ENCODE data around the gene USP17L29. TPM values are rescaled to one million over a fixed set of nuclear protein-coding genes. Genes with fewer than 3 reads are reported as not detected.

USP17L29 gene, protein sequence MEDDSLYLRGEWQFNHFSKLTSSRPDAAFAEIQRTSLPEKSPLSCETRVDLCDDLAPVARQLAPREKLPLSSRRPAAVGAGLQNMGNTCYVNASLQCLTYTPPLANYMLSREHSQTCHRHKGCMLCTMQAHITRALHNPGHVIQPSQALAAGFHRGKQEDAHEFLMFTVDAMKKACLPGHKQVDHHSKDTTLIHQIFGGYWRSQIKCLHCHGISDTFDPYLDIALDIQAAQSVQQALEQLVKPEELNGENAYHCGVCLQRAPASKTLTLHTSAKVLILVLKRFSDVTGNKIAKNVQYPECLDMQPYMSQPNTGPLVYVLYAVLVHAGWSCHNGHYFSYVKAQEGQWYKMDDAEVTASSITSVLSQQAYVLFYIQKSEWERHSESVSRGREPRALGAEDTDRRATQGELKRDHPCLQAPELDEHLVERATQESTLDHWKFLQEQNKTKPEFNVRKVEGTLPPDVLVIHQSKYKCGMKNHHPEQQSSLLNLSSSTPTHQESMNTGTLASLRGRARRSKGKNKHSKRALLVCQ
- total RNA-seq, result not detected in 2 replicates

DNA sequence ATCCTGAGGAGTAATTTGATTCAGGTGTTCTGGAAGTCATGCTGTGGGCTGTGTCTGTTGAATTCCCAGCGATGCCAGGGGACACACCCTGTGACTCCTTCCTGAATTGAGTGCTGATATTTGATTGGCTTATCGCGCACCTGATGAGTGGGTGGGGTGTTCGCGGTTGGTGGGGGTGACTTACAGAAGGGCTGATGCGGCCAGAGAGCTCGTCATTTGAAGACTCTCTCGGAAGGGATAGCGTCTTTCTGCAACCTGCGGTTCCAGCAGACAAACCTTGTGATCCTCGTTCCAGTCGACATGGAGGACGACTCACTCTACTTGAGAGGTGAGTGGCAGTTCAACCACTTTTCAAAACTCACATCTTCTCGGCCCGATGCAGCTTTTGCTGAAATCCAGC, at the start of gene USP17L29:
TSS of gene USP17L29 (plus strand) at position 301 of the 400 bp plus-strand sequence. CDS start at position 301, 0 bp downstream.

DNA sequence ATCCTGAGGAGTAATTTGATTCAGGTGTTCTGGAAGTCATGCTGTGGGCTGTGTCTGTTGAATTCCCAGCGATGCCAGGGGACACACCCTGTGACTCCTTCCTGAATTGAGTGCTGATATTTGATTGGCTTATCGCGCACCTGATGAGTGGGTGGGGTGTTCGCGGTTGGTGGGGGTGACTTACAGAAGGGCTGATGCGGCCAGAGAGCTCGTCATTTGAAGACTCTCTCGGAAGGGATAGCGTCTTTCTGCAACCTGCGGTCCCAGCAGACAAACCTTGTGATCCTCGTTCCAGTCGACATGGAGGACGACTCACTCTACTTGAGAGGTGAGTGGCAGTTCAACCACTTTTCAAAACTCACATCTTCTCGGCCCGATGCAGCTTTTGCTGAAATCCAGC, 28.6 kb upstream of the USP17L29 start, which contains the start of gene USP17L24:
TSS of gene USP17L24 (plus strand) at position 301 of the 400 bp plus-strand sequence. CDS start at position 301, 0 bp downstream.

GRCh38 chr4:9329611-9330010, 23.8 kb upstream of the USP17L29 start, which contains the start of gene USP17L25:
Gene USP17L25 (plus strand): TSS chr4:9329911. CDS start chr4:9329911, 0 bp downstream.

DNA sequence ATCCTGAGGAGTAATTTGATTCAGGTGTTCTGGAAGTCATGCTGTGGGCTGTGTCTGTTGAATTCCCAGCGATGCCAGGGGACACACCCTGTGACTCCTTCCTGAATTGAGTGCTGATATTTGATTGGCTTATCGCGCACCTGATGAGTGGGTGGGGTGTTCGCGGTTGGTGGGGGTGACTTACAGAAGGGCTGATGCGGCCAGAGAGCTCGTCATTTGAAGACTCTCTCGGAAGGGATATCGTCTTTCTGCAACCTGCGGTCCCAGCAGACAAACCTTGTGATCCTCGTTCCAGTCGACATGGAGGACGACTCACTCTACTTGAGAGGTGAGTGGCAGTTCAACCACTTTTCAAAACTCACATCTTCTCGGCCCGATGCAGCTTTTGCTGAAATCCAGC, 19.1 kb upstream of the USP17L29 start, which contains the start of gene USP17L26:
TSS of gene USP17L26 (plus strand) at position 301 of the 400 bp plus-strand sequence. CDS start at position 301, 0 bp downstream.

DNA sequence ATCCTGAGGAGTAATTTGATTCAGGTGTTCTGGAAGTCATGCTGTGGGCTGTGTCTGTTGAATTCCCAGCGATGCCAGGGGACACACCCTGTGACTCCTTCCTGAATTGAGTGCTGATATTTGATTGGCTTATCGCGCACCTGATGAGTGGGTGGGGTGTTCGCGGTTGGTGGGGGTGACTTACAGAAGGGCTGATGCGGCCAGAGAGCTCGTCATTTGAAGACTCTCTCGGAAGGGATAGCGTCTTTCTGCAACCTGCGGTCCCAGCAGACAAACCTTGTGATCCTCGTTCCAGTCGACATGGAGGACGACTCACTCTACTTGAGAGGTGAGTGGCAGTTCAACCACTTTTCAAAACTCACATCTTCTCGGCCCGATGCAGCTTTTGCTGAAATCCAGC, 14.3 kb upstream of the USP17L29 start, which contains the start of gene USP17L5:
TSS of gene USP17L5 (plus strand) at position 301 of the 400 bp plus-strand sequence. CDS start at position 301, 0 bp downstream.

DNA sequence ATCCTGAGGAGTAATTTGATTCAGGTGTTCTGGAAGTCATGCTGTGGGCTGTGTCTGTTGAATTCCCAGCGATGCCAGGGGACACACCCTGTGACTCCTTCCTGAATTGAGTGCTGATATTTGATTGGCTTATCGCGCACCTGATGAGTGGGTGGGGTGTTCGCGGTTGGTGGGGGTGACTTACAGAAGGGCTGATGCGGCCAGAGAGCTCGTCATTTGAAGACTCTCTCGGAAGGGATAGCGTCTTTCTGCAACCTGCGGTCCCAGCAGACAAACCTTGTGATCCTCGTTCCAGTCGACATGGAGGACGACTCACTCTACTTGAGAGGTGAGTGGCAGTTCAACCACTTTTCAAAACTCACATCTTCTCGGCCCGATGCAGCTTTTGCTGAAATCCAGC, 9.6 kb upstream of the USP17L29 start, which contains the start of gene USP17L27:
TSS of gene USP17L27 (plus strand) at position 301 of the 400 bp plus-strand sequence. CDS start at position 301, 0 bp downstream.

DNA sequence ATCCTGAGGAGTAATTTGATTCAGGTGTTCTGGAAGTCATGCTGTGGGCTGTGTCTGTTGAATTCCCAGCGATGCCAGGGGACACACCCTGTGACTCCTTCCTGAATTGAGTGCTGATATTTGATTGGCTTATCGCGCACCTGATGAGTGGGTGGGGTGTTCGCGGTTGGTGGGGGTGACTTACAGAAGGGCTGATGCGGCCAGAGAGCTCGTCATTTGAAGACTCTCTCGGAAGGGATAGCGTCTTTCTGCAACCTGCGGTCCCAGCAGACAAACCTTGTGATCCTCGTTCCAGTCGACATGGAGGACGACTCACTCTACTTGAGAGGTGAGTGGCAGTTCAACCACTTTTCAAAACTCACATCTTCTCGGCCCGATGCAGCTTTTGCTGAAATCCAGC, 4.8 kb upstream of the USP17L29 start, which contains the start of gene USP17L28:
TSS of gene USP17L28 (plus strand) at position 301 of the 400 bp plus-strand sequence. CDS start at position 301, 0 bp downstream.

DNA sequence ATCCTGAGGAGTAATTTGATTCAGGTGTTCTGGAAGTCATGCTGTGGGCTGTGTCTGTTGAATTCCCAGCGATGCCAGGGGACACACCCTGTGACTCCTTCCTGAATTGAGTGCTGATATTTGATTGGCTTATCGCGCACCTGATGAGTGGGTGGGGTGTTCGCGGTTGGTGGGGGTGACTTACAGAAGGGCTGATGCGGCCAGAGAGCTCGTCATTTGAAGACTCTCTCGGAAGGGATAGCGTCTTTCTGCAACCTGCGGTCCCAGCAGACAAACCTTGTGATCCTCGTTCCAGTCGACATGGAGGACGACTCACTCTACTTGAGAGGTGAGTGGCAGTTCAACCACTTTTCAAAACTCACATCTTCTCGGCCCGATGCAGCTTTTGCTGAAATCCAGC, 9.4 kb downstream of the USP17L29 start, which contains the start of gene USP17L30:
TSS of gene USP17L30 (plus strand) at position 301 of the 400 bp plus-strand sequence. CDS start at position 301, 0 bp downstream.

Other genes with a start within 250 kb of the USP17L29 start
- not detected in 2 replicates for gene FAM90A26, start 183.2 kb upstream of the USP17L29 start, total RNA-seq
- not detected in 2 replicates for gene USP17L10, start 143.0 kb upstream of the USP17L29 start, total RNA-seq
- not detected in 2 replicates for gene USP17L11, start 138.2 kb upstream of the USP17L29 start, total RNA-seq
- gene USP17L12, start 133.5 kb upstream of the USP17L29 start, total RNA-seq, result not detected in 2 replicates
- gene USP17L13, start 128.7 kb upstream of the USP17L29 start, total RNA-seq, result not detected in 2 replicates
- gene USP17L15, start 119.3 kb upstream of the USP17L29 start, total RNA-seq, result not detected in 2 replicates
- gene USP17L17, start 109.8 kb upstream of the USP17L29 start, total RNA-seq, result not detected in 2 replicates
- gene USP17L18, start 105.0 kb upstream of the USP17L29 start, total RNA-seq, result not detected in 2 replicates
- not detected in 2 replicates for gene USP17L19, start 100.3 kb upstream of the USP17L29 start, total RNA-seq
- not detected in 2 replicates for gene USP17L20, start 95.5 kb upstream of the USP17L29 start, total RNA-seq
- not detected in 2 replicates for gene USP17L21, start 90.8 kb upstream of the USP17L29 start, total RNA-seq
- gene USP17L22, start 86.0 kb upstream of the USP17L29 start, total RNA-seq, result not detected in 2 replicates
- not detected in 2 replicates for gene USP17L24, start 28.5 kb upstream of the USP17L29 start, total RNA-seq
- gene USP17L25, start 23.7 kb upstream of the USP17L29 start, total RNA-seq, result not detected in 2 replicates
- not detected in 2 replicates for gene USP17L26, start 19.0 kb upstream of the USP17L29 start, total RNA-seq
- not detected in 2 replicates for gene USP17L5, start 14.2 kb upstream of the USP17L29 start, total RNA-seq
- not detected in 2 replicates for gene USP17L27, start 9.5 kb upstream of the USP17L29 start, total RNA-seq
- not detected in 2 replicates for gene USP17L28, start 4.7 kb upstream of the USP17L29 start, total RNA-seq
- gene USP17L30, start 9.5 kb downstream of the USP17L29 start, total RNA-seq, result not detected in 2 replicates
- gene DEFB131A, start 90.8 kb downstream of the USP17L29 start, total RNA-seq, result not detected in 2 replicates